T-helper 1 cell treated with Interleukin-12 subunit alpha and Interleukin-12 subunit beta and Interleukin-4 antibody, amounts not matched to agents 30 μg/mL and 1 μg/mL, for 36 hours (primary cell): ENCODE results near the gene ERICH2.
"Not testable (repeated sequence)": the region's sequence is repeated elsewhere in the genome, so short reads cannot be mapped to it uniquely, and the experiment has no call there.

Experiments
- H3K27ac Mint-ChIP-seq: one replicate; pipeline ENCODE4 v1.8.0; 2021; ENCODE audit warnings: mild to moderate bottlenecking, mixed read lengths
- H3K27me3 Mint-ChIP-seq: one replicate; pipeline ENCODE4 v1.8.0; 2021; ENCODE audit warnings: low read depth, mixed read lengths
- H3K36me3 Mint-ChIP-seq: one replicate; pipeline ENCODE4 v1.8.0; 2021; ENCODE audit warnings: low read depth, mixed read lengths
- H3K4me1 Mint-ChIP-seq: one replicate; pipeline ENCODE4 v1.8.0; 2021; ENCODE audit warnings: low read depth, mixed read lengths
- H3K4me3 Mint-ChIP-seq: one replicate; pipeline ENCODE4 v1.8.0; 2021; ENCODE audit warnings: mild to moderate bottlenecking, moderate library complexity, mixed read lengths
- H3K9me3 Mint-ChIP-seq: one replicate; pipeline ENCODE4 v1.8.0; 2021; ENCODE audit warnings: mixed read lengths

ERICH2 gene

DNA sequence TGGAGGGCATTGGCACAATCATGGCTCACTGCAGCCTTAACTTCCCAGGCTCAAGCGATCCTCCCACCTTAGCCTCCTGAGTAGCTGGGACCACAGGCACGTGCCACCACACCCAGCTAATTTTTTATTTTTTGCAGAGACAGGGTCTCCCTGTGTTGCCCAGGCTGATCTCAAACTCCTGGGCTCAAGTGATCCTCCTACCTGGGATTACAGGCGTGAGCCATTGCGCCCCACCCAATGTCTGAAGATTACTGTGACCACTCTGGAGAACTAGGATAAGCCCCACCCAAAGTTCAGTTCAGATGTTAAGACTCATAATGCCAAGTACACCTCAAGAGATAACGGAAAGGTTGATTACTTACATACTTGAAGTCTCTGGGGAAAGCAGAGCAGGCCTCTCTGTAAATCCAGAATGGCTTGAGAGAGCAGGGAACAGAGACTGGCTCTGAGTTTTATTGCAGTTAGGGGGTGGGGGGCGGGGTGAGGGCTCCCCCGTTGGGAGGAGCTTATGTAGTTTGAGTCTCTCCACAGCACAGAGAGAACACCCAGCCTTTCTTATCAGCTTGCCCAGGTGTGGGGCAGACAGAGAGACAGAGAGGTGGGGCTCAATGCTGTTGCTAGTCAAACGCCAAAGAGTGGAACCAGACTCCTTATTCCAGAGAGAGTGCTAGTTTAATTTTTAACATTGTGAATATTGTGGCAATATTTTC lies 26.5 kb upstream of the ERICH2 start:
- Mint-ChIP-seq H3K4me3 (no peak overlapping the region), H3K9me3 (no peaks in the 10 kb centered on the region), H3K36me3 (no peaks in the 10 kb centered on the region), H3K27ac (no peak overlapping the region), H3K4me1 (no peaks in the 10 kb centered on the region), H3K27me3 (peaks cover 28% of the 10 kb centered on the region)

DNA sequence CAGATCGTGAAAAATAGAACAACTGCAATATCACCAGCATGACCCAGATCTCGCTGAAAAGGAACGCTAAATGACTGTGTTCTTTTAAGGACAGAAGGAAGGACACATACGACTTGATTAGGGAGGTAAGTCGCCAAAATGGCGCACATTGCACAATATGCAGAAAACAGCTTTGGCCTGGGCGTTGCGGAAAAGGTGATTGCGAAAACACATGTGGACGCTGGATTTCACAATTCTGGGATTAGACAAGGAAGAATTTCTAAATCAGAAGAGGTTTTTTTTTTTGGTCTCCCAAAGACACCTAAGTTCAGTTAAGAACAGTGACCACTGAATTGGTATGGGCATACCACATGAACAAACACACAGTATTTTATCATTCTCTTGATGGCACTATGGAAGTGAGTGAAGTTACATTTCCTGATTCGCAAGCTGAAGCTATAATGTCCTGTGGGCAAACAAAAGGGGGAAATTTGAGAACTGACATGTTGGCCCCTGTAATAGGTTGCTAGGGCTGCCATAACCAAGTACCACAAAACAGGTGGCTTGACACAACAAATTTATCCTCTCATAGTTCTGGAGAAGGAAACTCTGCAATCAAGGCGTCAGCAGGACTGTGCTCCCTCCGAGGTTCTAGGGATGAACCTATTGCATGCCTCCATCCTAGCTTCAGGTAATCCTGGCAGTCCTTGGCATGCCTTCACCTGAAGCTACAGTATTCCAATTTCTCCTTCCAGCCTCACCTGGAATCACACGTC lies 25.8 kb upstream of the ERICH2 start:
- no peaks in the 10 kb centered on the region for H3K9me3 Mint-ChIP-seq
- H3K27me3 Mint-ChIP-seq: peaks cover 28% of the 10 kb centered on the region
- no peak overlapping the region for H3K27ac Mint-ChIP-seq
- no peak overlapping the region for H3K4me3 Mint-ChIP-seq
- no peaks in the 10 kb centered on the region for H3K36me3 Mint-ChIP-seq
- no peaks in the 10 kb centered on the region for H3K4me1 Mint-ChIP-seq

DNA sequence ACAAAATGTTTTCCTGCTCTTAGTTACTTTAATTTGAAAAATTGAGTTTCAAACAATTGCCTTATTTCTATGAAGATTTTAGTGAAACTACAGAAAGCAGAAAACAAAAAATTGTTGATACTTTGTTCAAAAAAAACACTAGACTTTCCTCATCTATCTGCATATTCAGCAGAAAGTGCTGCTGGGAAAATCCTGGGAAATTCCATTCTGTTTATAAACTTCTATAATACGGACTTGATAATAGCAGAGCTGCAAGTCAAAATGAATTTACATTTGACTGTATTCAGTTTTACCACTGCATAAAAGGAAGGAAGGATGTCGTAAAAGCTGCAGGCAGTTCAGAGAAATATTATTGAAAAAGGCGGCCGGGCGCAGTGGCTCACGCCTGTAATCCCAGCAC lies 24.9 kb upstream of the ERICH2 start:
- Mint-ChIP-seq H3K4me1 (no peaks in the 10 kb centered on the region), H3K27ac (no peak overlapping the region), H3K27me3 (peaks cover 35% of the 10 kb centered on the region), H3K36me3 (no peaks in the 10 kb centered on the region), H3K4me3 (no peak overlapping the region), H3K9me3 (no peaks in the 10 kb centered on the region)

DNA sequence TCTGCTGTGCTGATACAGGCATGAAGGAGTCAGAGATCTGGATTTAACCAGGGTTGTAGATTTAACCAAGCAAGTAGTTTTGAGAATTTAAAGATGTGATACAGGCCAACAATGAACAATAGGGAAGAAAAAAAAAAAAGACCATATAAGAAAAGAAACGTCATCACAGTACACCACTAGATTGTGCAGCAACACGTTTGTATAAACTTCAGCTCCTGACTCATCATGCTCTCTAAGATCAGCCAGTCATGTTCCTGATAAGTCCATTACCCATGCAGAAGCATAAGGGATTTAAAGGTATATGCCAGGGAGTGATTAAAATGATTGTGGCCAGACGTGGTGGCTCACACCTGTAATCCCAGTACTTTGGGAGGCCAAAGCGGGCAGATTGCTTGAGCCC lies 22.3 kb upstream of the ERICH2 start:
- Mint-ChIP-seq H3K27me3 (peaks cover 42% of the 10 kb centered on the region), H3K4me3 (no peak overlapping the region), H3K36me3 (no peaks in the 10 kb centered on the region), H3K27ac (no peak overlapping the region), H3K4me1 (no peaks in the 10 kb centered on the region), H3K9me3 (no peaks in the 10 kb centered on the region)

DNA sequence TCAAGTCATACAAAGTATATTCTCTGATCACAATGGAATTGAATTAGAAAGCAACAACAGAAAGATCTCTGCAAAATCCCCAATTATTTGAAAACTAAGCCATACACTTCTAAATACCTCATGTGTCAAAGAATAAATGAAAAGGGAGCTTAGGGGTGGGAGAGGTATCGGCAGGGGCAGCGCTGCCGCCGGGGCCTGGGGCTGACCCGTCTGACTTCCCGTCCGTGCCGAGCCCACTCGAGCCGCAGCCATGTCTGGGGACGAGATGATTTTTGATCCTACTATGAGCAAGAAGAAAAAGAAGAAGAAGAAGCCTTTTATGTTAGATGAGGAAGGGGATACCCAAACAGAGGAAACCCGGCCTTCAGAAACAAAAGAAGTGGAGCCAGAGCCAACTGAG lies 18.6 kb upstream of the ERICH2 start:
- not testable (repeated sequence) for H3K27ac Mint-ChIP-seq, H3K9me3 Mint-ChIP-seq, H3K4me3 Mint-ChIP-seq, H3K36me3 Mint-ChIP-seq, H3K4me1 Mint-ChIP-seq
- H3K27me3 Mint-ChIP-seq: peaks cover 27% of the 10 kb centered on the region

DNA sequence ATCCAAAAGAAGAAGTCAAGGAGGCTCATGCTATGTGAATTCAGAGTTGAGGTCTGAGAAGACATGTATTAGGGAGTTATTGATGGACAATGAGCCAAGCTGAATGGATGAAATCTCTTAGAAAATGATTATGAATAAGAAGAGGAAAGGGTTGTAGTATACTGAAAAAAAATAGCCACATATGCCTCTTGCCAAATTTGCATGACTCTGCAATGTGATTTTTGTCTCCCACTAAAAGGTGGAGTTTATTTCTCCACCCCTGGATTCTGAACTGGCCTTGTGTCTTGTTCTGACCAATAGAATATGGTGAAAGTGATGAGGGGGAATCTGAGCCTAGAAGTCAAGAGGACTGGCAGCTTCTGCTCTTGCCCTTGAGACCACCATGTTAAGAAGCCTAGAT lies 8.6 kb upstream of the ERICH2 start:
- no peak overlapping the region for H3K4me3 Mint-ChIP-seq
- H3K27ac Mint-ChIP-seq: no peak overlapping the region
- H3K27me3 Mint-ChIP-seq: peaks cover 2% of the 10 kb centered on the region
- no peaks in the 10 kb centered on the region for H3K4me1 Mint-ChIP-seq
- no peaks in the 10 kb centered on the region for H3K9me3 Mint-ChIP-seq
- H3K36me3 Mint-ChIP-seq: no peaks in the 10 kb centered on the region

DNA sequence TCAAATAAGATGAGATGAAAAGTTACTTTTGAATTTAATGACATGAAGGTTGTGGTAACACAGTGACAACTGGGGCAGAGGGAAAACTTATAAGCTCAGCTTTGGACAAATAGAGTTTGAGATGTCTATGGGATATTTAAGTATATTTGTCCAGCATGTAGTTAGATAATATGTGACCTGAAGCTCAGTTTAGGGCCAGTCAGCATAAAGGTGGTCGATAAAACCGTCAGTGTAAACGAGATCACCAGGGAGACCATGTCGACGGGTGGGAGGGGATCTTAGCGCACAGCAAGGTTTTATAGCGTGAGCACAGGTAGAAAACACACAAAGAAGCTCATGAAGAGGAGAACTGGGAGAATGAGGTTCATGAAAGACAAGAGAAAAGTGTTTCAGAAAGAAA lies 7.4 kb upstream of the ERICH2 start:
- Mint-ChIP-seq H3K4me1 (no peaks in the 10 kb centered on the region), H3K36me3 (no peaks in the 10 kb centered on the region), H3K9me3 (no peaks in the 10 kb centered on the region), H3K27ac (no peak overlapping the region), H3K4me3 (no peak overlapping the region), H3K27me3 (peaks cover 4% of the 10 kb centered on the region)

DNA sequence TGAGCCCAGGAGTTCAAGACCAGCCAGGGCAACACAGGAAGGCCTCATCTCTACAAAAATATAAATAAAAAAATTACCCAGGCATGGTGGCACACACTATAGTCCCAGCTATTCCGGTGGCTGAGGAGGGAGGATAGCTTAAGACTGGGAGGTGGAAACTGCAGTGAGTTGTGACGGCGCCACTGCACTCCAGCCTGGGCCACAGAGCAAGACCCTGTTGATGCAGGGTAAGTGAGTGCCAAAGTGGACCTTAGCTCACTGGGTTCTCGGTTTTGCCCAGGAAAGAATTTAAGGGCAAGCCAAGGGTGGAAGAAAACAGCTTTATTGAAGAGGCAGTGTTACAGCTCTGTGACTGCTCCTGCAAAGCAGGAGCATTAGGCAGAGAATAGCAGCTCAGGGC lies 6.9 kb upstream of the ERICH2 start:
- no peaks in the 10 kb centered on the region for H3K36me3 Mint-ChIP-seq
- H3K4me3 Mint-ChIP-seq: no peak overlapping the region
- peaks cover 9% of the 10 kb centered on the region for H3K27me3 Mint-ChIP-seq
- H3K27ac Mint-ChIP-seq: no peak overlapping the region
- no peaks in the 10 kb centered on the region for H3K4me1 Mint-ChIP-seq
- H3K9me3 Mint-ChIP-seq: no peaks in the 10 kb centered on the region

DNA sequence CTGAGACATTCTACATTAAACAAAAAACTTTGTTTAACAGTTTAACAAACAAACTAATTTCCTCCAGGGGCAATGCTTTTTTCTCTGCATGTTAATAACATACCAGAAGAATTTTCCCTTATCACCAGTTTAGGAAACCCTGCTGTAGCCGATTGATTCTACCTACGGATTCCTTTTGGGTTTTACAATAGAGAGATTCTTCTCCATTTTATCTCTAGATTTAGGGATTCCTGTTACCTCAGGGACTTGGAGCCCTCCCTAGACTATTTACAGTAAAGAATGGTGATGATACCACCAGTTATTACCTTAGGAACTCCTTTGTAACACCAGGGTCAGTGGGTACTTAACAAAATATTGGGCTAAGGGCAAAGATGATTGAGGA lies 5.3 kb upstream of the ERICH2 start:
- Mint-ChIP-seq H3K27me3 (peaks cover 14% of the 10 kb centered on the region), H3K9me3 (no peaks in the 10 kb centered on the region), H3K4me3 (no peak overlapping the region), H3K4me1 (no peaks in the 10 kb centered on the region), H3K27ac (no peak overlapping the region), H3K36me3 (no peaks in the 10 kb centered on the region)

DNA sequence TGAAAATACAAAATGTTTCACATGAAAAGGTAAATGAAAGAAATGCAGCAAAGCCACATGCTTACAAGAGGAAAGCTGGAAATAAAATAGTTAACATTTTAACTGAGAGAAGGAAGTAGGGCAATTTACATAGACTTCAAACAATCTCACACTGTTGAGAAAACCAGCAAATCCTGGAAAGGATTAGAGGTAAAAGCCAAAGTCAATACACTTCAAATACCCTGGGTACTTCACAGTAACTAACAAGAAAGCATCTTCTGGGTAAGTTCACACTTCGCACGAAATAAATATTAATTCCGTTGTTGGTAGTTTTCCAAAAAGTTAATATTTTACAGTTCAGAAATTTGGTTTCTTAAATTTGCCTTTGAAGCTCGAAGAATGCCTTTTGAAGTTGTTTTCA lies 3.5 kb upstream of the ERICH2 start:
- Mint-ChIP-seq H3K4me3 (no peak overlapping the region), H3K4me1 (peaks cover 9% of the 10 kb centered on the region), H3K9me3 (no peaks in the 10 kb centered on the region), H3K27me3 (peaks cover 27% of the 10 kb centered on the region), H3K27ac (no peak overlapping the region), H3K36me3 (no peaks in the 10 kb centered on the region)

DNA sequence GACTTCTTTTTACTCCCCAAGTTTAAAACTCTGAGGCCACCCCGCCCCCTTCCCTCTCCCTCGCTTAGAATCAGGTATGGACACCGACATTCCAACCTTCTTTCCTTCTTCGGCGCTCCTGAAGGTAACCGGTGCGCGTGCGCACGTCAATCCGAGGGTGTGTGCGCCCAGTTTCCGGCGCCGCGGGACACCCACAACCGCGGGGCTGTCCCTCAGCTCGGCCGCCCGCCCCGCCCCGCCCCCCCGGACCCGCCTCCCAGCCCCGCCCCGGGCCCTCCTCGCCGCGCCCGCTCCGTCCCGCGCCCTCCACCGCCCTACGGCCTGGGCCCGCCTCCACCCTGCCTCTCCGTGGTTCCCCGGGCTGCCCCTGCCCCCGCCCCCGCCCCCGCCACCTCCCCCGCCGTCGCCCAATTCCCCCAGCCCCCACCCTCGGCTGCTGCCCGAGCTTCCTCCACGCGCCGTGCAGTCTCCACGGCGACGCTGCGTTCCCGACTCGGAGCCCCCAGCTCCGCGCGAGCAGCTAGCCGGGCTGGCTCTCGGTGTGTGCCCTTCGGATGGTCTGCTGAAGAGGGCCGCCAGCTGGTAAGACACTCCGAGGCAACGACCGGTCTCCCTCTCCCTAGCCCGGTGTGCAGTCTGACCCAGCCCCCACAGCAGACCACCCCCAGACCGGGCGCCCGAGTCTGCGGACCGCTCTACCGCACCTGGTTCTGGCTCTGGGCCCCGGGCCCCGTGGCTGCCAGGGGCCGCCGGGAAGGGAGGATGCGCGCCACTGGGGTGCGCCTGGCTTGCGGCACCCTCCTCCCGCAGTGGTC lies 635 bp downstream of the ERICH2 start:
- H3K27ac Mint-ChIP-seq: peak overlapping the region; percentile 49
- no peaks in the 10 kb centered on the region for H3K36me3 Mint-ChIP-seq
- no peaks in the 10 kb centered on the region for H3K9me3 Mint-ChIP-seq
- peaks cover 54% of the 10 kb centered on the region for H3K27me3 Mint-ChIP-seq
- peak overlapping the region; percentile 86 for H3K4me3 Mint-ChIP-seq
- peaks cover 9% of the 10 kb centered on the region for H3K4me1 Mint-ChIP-seq

DNA sequence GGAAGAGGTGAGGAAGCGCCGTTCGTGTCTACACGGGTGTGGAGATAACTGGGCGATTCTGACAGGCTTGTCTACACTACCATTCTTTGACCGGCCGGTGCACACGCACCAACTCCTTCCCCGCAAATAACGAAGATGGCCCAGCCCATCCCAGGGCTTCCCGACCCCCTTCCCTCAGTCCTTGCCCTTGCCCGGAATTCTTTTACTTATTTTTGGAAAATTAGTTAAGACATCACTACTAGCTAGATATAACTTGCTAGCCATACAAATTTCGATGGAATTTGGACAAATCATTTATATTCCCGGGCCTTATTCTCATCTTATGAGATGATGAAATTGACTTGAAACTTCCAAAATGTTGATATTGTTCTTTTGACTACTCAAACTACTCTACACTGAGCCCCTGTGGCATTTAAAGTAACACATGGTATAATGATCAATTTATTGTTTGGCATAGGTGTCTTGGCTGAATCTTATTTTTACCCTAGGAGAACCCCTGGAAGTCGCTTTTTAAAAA lies 1.3 kb downstream of the ERICH2 start:
- Mint-ChIP-seq H3K27me3 (peaks cover 52% of the 10 kb centered on the region), H3K36me3 (no peaks in the 10 kb centered on the region), H3K9me3 (no peaks in the 10 kb centered on the region), H3K4me3 (peak overlapping the region; percentile 78), H3K27ac (no peak overlapping the region), H3K4me1 (peaks cover 9% of the 10 kb centered on the region)

DNA sequence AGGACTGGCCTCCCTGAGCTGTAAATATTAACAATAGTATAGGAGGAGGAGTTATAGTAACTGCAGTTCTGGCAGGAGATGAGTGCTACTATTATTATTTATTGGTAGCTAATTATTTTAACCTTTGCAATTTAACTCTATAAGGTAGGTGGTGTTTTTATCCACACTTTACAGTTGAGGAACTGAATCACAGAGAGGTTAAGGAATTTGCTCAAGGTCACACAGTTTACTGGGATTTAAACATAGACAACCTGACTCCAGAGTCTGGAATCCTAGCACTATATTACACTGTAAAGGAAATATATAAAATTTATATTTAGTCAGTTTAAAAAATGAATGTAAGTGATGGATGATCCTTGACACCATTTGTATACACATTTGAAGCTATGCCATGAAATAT lies 2.1 kb downstream of the ERICH2 start:
- H3K9me3 Mint-ChIP-seq: no peaks in the 10 kb centered on the region
- peaks cover 9% of the 10 kb centered on the region for H3K4me1 Mint-ChIP-seq
- peak overlapping the region; percentile 9 for H3K4me3 Mint-ChIP-seq
- H3K36me3 Mint-ChIP-seq: no peaks in the 10 kb centered on the region
- peaks cover 50% of the 10 kb centered on the region for H3K27me3 Mint-ChIP-seq
- H3K27ac Mint-ChIP-seq: no peak overlapping the region

DNA sequence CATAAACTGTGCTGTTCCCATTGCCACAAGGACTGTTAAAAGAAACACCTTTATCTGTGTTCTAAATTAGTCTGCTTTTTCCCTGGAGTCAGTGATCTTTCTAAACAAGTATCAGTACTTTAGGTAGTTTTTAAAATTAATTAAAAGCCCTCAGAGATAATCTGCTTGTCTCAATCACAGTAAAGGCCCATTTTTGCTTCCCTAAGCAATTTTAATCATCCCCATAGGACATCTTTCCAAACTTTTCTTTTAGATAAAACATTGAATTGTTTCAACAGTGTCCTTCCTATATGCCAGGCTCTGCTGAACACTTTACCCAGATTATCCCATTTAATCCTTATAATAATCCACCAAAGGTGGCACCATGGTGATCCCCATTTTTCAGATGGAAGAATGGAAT lies 3.9 kb downstream of the ERICH2 start:
- peaks cover 55% of the 10 kb centered on the region for H3K27me3 Mint-ChIP-seq
- no peaks in the 10 kb centered on the region for H3K9me3 Mint-ChIP-seq
- peaks cover 9% of the 10 kb centered on the region for H3K4me1 Mint-ChIP-seq
- H3K27ac Mint-ChIP-seq: no peak overlapping the region
- H3K4me3 Mint-ChIP-seq: no peak overlapping the region
- H3K36me3 Mint-ChIP-seq: no peaks in the 10 kb centered on the region

DNA sequence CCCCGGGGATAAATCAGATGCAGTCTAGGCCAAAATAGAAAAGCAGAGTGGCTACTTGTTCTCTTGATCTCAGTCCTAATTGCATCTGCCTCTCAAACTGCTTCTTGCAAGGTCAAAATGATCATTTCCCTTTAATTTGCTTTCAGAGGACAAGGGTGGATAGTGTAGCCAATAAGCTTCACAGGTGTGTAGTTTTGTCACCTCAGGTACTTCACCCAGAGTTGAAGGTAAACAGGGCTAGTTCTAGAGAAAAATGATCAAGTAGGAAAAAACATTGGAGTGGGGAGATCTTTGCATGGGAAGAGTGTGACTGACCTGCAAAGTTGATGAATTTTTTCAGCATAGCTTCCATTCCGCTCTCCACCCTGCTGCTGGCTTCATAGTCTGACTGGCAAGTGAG lies 8.7 kb downstream of the ERICH2 start:
- Mint-ChIP-seq H3K4me3 (no peak overlapping the region), H3K36me3 (no peaks in the 10 kb centered on the region), H3K4me1 (no peaks in the 10 kb centered on the region), H3K27ac (no peak overlapping the region), H3K9me3 (no peaks in the 10 kb centered on the region), H3K27me3 (peaks cover 48% of the 10 kb centered on the region)
